Mesendoderm (in vitro differentiated cells): ENCODE data around the gene MYBPC2.

Experiments
- DNase-seq: peaks from one replicate; pipeline ENCODE4 v3.0.0; 2013
- H2AK5ac ChIP-seq: 2 replicates; pipeline ENCODE4 v1.6.1; 2013; ENCODE audit warnings: low read length, inconsistent platforms
- H2BK120ac ChIP-seq: 2 replicates; pipeline ENCODE4 v1.6.1; 2013; ENCODE audit warnings: low read depth, mild to moderate bottlenecking, low read length, moderate library complexity, mixed read lengths
- H2BK15ac ChIP-seq: replicated peaks from 2 replicates; pipeline ENCODE4 v1.6.1; 2013; ENCODE audit warnings: low read depth, mild to moderate bottlenecking, moderate library complexity
- H2BK5ac ChIP-seq: 2 replicates; pipeline ENCODE4 v1.6.1; 2013; ENCODE audit warnings: low read length, inconsistent platforms
- H3K18ac ChIP-seq: 2 replicates; pipeline ENCODE4 v1.6.1; 2013; ENCODE audit warnings: mild to moderate bottlenecking, low read length, mixed read lengths
- H3K23ac ChIP-seq: one replicate; pipeline ENCODE4 v1.6.1; 2013; ENCODE audit warnings: low read length
- H3K27ac ChIP-seq: 2 replicates; pipeline ENCODE4 v1.5.1; 2013; ENCODE audit warnings: low read depth, mild to moderate bottlenecking, inconsistent platforms, low read length, moderate library complexity
- H3K27me3 ChIP-seq: 2 replicates; pipeline ENCODE4 v1.6.1; 2013; ENCODE audit warnings: low read length, control low read depth, mild to moderate bottlenecking, inconsistent platforms; ENCODE audit not compliant: insufficient read depth, poor library complexity
- H3K36me3 ChIP-seq: 2 replicates; pipeline ENCODE4 v1.6.1; 2013; ENCODE audit warnings: low read length, inconsistent platforms; ENCODE audit not compliant: control insufficient read depth, insufficient read depth
- H3K4ac ChIP-seq: one replicate; pipeline ENCODE4 v1.6.1; 2013; ENCODE audit warnings: low read depth, mild to moderate bottlenecking, low read length, moderate library complexity
- H3K4me1 ChIP-seq: 2 replicates; pipeline ENCODE4 v1.6.1; 2013; ENCODE audit warnings: low read depth, low read length, inconsistent platforms; ENCODE audit not compliant: control insufficient read depth
- H3K4me2 ChIP-seq: 2 replicates; pipeline ENCODE4 v1.6.1; 2013; ENCODE audit warnings: low read length
- H3K4me3 ChIP-seq: 2 replicates; pipeline ENCODE4 v1.5.1; 2013; ENCODE audit warnings: mild to moderate bottlenecking, low read length
- H3K56ac ChIP-seq: one replicate; pipeline ENCODE4 v1.6.1; 2013; ENCODE audit warnings: low read length
- H3K79me1 ChIP-seq: 2 replicates; pipeline ENCODE4 v1.6.1; 2013; ENCODE audit warnings: low read length, inconsistent platforms
- H3K79me2 ChIP-seq: 2 replicates; pipeline ENCODE4 v1.6.1; 2013; ENCODE audit warnings: mild to moderate bottlenecking, low read length; ENCODE audit not compliant: control insufficient read depth, insufficient read depth
- H3K9ac ChIP-seq: 2 replicates; pipeline ENCODE4 v1.6.1; 2013; ENCODE audit warnings: low read length, inconsistent platforms
- H4K5ac ChIP-seq: one replicate; pipeline ENCODE4 v1.6.1; 2013; ENCODE audit warnings: low read length
- H4K8ac ChIP-seq: one replicate; pipeline ENCODE4 v1.6.1; 2013; ENCODE audit warnings: low read depth, mild to moderate bottlenecking, control low read depth, low read length, moderate library complexity
- WGBS: extraction: QIAGEN DNeasy Blood & Tissue Kit; methylation state at CpG from one replicate; pipeline ENCODE4 v1.1.7; 2013; ENCODE audit warnings: low lambda C conversion rate, missing lambda C conversion rate; ENCODE audit not compliant: insufficient coverage; ENCODE audit errors: extremely low coverage; 5-methylcytosine and 5-hydroxymethylcytosine counted together

The MYBPC2 gene

DNA sequence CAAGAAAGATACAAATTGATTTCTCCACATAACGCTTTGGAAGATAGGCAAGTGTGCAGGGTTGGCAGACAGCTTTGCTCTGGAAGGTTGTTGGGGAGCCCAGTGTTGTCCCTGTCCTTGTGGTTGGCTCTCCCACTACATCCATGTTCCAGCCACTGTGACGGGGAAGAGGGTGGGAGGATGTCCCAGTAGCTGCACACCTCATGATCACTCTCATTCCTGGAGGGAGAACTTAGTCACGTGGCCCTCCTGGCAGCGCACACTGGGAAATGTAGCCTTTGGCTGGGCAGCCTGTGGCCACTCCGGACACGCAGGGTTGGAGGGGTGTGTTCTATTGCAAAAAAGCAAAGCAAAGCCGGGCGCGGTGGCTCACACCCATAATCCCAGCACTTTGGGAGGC is 38.7 kb upstream of the MYBPC2 start:
- Histone ChIP-seq H3K4me3 (no peak overlapping the region), H3K4me1 (no peaks in the 10 kb centered on the region), H2AK5ac (no peak overlapping the region), H3K18ac (no peak overlapping the region), H3K79me2 (peaks cover 10% of the 10 kb centered on the region), H2BK120ac (no peak overlapping the region), H2BK5ac (no peak overlapping the region), H3K56ac (no peak overlapping the region), H3K9ac (no peak overlapping the region), H3K79me1 (peaks cover 5% of the 10 kb centered on the region), H4K8ac (no peak overlapping the region), H2BK15ac (no peak overlapping the region), H3K27me3 (no peaks in the 10 kb centered on the region), H3K23ac (no peak overlapping the region), H3K36me3 (peaks cover 1% of the 10 kb centered on the region), H4K5ac (no peak overlapping the region), H3K4ac (no peak overlapping the region), H3K27ac (no peak overlapping the region), H3K4me2 (no peak overlapping the region)
- DNase-seq = no peak
- WGBS = no CpG with 5 or more reads among the region's 9 CpGs

DNA sequence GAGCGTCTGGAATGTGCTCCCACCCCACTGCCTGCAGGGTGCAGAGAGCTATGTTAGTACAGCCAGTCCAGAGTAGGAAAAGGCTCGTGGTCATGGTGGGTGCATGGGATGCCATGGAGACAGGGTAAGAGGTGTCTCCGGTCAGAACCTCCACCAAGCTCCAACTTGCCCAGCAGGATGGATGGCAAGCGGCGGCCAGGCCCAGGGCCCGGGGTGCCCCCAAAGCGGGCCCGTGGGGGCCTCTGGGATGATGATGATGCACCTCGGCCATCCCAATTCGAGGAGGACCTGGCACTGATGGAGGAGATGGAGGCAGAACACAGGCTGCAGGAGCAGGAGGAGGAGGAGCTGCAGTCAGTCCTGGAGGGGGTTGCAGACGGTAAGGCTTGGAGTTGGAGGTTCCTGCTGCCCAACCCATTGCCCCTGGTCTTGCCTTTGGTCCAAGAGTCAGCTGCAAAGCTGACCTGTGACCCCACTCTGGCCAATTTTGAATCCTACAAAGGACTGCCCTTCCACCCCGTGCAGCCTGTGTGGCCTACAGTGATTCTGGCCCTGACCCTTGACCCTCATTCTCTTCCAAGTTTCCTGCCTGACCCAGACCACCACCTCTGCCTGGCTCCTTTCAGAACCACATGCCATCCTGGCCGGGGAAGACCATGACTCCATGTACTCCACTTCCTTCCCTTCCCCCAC is 33.9 kb upstream of the MYBPC2 start:
- no peak overlapping the region for H3K27ac ChIP-seq
- DNase-seq = no peak
- no CpG with 5 or more reads among the region's 13 CpGs for WGBS

DNA sequence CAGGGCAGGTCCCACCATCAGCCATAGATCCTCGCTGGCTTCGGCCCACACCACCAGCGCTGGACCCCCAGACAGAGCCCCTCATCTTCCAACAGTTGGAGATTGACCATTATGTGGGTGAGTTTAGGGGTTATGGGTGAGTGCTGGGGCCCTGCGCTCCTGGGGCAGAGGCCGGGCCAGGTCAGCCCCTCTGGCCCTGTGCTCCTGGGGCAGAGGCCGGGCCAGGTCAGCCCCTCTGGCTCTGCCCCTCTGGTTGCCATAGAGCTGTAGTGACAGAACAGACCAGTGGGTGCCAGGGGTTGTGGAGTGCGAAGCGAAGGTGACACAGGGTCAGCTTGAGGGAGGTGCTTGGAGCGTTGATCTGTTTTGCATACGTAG is 33.3 kb upstream of the MYBPC2 start:
- H3K4me2 ChIP-seq = no peak overlapping the region
- WGBS = no CpG with 5 or more reads among the region's 10 CpGs
- no peak overlapping the region for H2BK15ac ChIP-seq
- H3K27me3 ChIP-seq = no peaks in the 10 kb centered on the region
- H3K79me2 ChIP-seq = peaks cover 2% of the 10 kb centered on the region
- no peak overlapping the region for H3K18ac ChIP-seq
- no peak overlapping the region for H4K5ac ChIP-seq
- no peak overlapping the region for H3K9ac ChIP-seq
- DNase-seq = no peak
- no peak overlapping the region for H3K56ac ChIP-seq
- H3K27ac ChIP-seq = no peak overlapping the region
- no peaks in the 10 kb centered on the region for H3K79me1 ChIP-seq
- no peak overlapping the region for H2AK5ac ChIP-seq
- no peak overlapping the region for H3K4ac ChIP-seq
- peaks cover 2% of the 10 kb centered on the region for H3K36me3 ChIP-seq
- H3K4me3 ChIP-seq = no peak overlapping the region
- H3K4me1 ChIP-seq = no peaks in the 10 kb centered on the region
- H2BK5ac ChIP-seq = no peak overlapping the region
- no peak overlapping the region for H2BK120ac ChIP-seq
- H3K23ac ChIP-seq = no peak overlapping the region
- no peak overlapping the region for H4K8ac ChIP-seq

More for the DNA sequence above, 33.9 kb upstream of the MYBPC2 start:
- H3K23ac ChIP-seq = no peak overlapping the region
- H3K36me3 ChIP-seq = peaks cover 2% of the 10 kb centered on the region
- no peak overlapping the region for H3K56ac ChIP-seq
- no peak overlapping the region for H4K5ac ChIP-seq
- no peak overlapping the region for H2AK5ac ChIP-seq
- no peaks in the 10 kb centered on the region for H3K79me1 ChIP-seq
- peaks cover 4% of the 10 kb centered on the region for H3K79me2 ChIP-seq
- no peaks in the 10 kb centered on the region for H3K4me1 ChIP-seq
- no peaks in the 10 kb centered on the region for H3K27me3 ChIP-seq
- H3K4me3 ChIP-seq = no peak overlapping the region
- no peak overlapping the region for H2BK15ac ChIP-seq
- H3K9ac ChIP-seq = no peak overlapping the region
- H3K4ac ChIP-seq = no peak overlapping the region
- H3K4me2 ChIP-seq = no peak overlapping the region
- no peak overlapping the region for H4K8ac ChIP-seq
- H3K18ac ChIP-seq = no peak overlapping the region
- no peak overlapping the region for H2BK5ac ChIP-seq
- H2BK120ac ChIP-seq = no peak overlapping the region

DNA sequence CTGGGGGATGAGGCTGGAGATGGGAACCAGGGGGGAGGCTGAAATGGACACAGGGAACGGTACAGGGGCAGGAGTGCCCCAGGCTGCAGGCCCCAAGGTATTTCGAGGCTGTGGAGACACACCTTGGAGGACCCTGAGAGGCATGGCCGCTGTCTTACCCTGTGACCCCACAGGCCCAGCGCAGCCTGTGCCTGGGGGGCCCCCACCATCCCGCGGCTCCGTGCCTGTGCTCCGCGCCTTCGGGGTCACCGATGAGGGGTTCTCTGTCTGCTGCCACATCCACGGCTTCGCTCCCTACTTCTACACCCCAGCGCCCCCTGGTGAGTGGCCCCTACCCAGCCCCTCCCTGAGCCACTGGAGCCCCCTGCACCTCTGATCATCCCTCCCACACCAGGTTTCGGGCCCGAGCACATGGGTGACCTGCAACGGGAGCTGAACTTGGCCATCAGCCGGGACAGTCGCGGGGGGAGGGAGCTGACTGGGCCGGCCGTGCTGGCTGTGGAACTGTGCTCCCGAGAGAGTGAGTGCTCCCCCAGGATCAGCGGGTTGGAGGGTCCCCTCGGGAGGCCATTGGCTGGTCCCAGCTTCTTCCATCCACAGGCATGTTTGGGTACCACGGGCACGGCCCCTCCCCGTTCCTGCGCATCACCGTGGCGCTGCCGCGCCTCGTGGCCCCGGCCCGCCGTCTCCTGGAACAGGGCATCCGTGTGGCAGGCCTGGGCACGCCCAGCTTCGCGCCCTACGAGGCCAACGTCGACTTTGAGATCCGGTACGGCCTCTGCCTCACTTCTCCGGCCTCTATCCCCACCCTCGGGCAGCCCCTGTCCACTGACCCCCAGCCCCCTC is 30.9 kb upstream of the MYBPC2 start:
- Histone ChIP-seq H3K9ac (no peak overlapping the region), H3K23ac (no peak overlapping the region), H3K79me1 (no peaks in the 10 kb centered on the region), H3K79me2 (no peaks in the 10 kb centered on the region), H4K5ac (no peak overlapping the region), H2BK5ac (no peak overlapping the region), H3K4me2 (no peak overlapping the region), H3K4me3 (no peak overlapping the region), H3K4ac (no peak overlapping the region), H3K4me1 (no peaks in the 10 kb centered on the region), H3K56ac (no peak overlapping the region), H3K27ac (no peak overlapping the region), H2BK120ac (no peak overlapping the region), H3K36me3 (peaks cover 5% of the 10 kb centered on the region), H3K27me3 (no peaks in the 10 kb centered on the region), H3K18ac (no peak overlapping the region), H2AK5ac (no peak overlapping the region), H2BK15ac (no peak overlapping the region), H4K8ac (no peak overlapping the region)
- WGBS = no CpG with 5 or more reads among the region's 48 CpGs
- no peak for DNase-seq

DNA sequence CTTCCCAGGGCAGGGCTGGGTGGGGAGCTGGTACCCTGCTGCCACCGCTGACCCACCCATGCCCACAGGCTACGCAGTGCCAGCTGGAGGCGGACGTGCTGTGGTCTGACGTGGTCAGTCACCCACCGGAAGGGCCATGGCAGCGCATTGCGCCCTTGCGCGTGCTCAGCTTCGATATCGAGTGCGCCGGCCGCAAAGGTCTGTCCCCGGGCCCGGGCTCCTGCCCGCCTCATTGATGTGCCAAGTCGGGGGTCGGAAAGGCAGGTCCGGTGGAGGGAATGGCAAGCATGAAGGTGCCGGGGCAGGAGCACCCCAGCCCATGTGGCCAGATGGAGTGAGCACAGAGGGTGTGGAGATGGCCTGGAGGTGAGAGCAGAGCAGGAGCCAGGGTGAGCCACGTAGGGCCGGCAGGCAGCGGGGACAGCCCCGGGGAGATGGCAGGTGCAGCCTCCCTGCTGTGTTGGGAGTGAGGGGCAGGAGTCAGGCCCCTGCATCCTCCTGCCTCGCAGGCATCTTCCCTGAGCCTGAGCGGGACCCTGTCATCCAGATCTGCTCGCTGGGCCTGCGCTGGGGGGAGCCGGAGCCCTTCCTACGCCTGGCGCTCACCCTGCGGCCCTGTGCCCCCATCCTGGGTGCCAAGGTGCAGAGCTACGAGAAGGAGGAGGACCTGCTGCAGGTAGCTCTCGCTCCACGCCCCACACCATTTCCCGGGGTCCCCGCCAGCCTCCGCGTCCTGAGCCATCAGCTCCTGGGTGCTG is 30.0 kb upstream of the MYBPC2 start:
- Histone ChIP-seq H3K23ac (no peak overlapping the region), H3K27me3 (no peaks in the 10 kb centered on the region), H3K18ac (no peak overlapping the region), H4K8ac (no peak overlapping the region), H3K4me3 (no peak overlapping the region), H2BK15ac (no peak overlapping the region), H2BK120ac (no peak overlapping the region), H3K4me1 (no peaks in the 10 kb centered on the region), H3K27ac (no peak overlapping the region), H3K9ac (no peak overlapping the region), H3K36me3 (peaks cover 8% of the 10 kb centered on the region), H3K4me2 (no peak overlapping the region), H4K5ac (no peak overlapping the region), H2AK5ac (no peak overlapping the region), H3K4ac (no peak overlapping the region), H3K56ac (no peak overlapping the region), H3K79me2 (no peaks in the 10 kb centered on the region), H3K79me1 (no peaks in the 10 kb centered on the region), H2BK5ac (no peak overlapping the region)
- DNase-seq = no peak
- WGBS = no CpG with 5 or more reads among the region's 41 CpGs
